Superior temporal gyrus (tissue), 1 donor: ENCODE results near the gene NAA25.

ENCODE experiments used
- DNase-seq: peaks from one replicate; pipeline ENCODE4 v3.0.0-alpha.2; 2016; ENCODE audit errors: extremely low spot score

NAA25 gene

GRCh38 chr12:112108202-112109079, at the start of gene NAA25:
NAA25 (minus strand) TSS chr12:112108783; CDS start chr12:112108773, 10 bp downstream.
- peak; percentile 94 for DNase-seq

DNA sequence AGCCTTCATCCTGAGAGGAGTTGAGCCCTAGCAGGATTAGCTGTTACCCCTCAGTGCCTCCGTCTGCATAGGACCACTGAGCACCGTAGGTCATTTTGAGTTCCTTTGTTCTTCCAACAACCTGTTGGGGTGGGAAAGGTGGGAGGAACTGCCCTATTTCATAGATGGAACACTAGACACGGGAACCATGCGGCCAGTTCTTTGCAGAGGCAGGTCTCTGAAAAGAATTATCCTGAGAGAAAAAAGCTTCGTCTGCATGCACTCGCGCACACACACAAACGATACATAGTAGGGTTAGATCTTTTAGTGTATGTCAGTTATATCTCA, 45.3 kb upstream of the NAA25 start:
- no peak for DNase-seq

DNA sequence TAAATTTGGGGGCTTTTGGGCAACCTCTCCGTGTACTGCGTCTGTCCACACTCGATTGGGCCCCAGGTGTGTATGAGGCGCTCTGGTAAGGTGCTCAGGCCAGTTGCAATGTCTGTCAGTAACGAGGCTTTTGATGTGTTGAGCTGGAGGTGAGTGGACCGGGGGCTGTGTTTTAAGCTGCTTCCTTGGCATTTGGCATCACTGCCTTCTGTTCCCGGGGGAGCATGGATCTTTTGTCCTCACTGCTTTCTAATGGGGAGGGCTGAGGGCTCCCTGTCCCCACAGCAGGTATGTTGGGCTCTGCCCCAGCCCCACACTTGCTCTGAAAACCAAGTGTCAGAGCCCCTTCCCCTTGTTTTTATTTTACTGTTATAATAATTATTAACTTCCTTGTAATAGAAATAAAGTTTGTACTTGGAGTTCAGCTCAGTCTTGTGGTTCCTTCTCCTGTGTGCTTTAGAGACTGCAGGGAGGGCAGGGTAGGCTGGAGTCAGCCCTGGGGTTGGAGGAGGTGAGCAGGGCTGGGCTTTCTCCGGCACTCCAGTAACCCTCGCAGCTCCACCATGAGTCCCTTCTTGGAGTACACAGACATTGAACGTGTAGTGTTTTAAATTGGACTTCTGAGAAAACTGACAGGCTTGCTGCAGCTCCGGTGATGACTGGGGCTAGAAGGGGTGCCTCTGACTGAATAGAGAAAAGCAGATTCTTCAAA, 44.8 kb upstream of the NAA25 start:
- no peak for DNase-seq

DNA sequence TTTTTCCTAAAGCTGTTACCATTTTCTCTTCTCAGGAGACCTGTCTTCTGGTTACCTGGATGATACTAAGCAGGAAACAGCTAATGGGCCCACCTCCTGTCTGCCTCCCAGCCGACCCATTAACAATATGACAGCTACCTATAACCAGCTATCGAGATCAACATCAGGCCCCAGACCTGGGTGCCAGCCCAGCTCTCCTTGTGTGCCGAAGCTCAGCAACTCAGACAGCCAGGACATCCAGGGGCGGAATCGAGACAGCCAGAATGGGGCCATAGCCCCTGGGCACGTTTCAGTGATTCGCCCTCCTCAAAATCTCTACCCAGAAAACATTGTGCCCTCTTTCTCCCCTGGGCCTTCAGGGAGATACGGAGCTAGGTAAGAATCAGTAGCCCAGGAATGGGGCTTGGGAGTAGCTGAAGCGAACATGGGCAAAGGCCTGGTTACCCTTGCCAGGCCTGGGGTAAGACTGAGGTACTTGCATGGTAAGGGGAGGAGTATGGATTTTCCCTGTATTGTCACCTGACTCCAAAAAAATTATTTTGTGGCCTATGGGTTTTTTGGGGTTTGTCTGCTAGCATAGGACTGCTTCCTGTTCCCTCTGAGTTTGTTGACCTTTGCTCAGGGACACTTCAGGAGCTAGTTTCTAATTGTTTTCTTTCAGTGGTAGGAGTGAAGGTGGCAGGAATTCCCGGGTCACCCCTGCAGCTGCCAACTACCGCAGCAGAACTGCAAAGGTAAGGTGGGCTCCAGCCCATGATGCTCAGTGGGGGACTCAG, 43.4 kb upstream of the NAA25 start:
- no peak for DNase-seq

- no peak for DNase-seq
Observed at GRCh38 chr12:112149596-112149995, 41.0 kb upstream of the NAA25 start.

DNA sequence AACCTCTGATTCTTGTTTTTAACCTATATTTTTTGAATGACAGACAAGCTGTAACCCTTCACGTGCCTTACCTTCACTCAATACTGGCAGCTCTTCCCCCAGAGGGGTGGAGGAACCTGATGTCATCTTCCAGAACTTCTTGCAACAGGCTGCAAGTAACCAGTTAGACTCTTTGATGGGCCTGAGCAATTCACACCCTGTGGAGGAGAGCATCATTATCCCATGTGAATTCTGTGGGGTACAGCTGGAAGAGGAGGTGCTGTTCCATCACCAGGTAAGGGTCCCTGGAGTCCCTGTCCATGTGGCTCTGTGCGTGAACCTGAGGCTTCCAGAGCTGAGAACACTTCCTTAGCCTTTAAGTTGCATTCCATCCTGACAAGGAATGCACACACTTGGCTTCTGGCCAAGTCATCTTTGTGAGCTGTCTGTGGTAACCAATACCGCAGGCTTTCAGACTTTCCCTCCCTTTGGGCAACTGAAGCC, 39.5 kb upstream of the NAA25 start:
- no peak for DNase-seq

- no peak for DNase-seq
Observed at GRCh38 chr12:112146123-112146522, 37.5 kb upstream of the NAA25 start.

DNA sequence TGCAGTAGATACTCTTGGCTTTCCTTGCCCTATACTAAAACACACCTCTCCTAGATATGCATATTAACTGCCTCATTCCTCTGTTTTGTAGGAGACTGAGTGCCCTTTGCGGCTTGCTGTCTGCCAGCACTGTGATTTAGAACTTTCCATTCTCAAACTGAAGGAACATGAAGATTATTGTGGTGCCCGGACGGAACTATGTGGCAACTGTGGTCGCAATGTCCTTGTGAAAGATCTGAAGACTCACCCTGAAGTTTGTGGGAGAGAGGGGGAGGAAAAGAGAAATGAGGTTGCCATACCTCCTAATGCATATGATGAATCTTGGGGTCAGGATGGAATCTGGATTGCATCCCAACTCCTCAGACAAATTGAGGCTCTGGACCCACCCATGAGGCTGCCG, 32.1 kb upstream of the NAA25 start:
- DNase-seq: no peak

- no peak for DNase-seq
Observed at GRCh38 chr12:112134731-112135130, 26.1 kb upstream of the NAA25 start.

DNA sequence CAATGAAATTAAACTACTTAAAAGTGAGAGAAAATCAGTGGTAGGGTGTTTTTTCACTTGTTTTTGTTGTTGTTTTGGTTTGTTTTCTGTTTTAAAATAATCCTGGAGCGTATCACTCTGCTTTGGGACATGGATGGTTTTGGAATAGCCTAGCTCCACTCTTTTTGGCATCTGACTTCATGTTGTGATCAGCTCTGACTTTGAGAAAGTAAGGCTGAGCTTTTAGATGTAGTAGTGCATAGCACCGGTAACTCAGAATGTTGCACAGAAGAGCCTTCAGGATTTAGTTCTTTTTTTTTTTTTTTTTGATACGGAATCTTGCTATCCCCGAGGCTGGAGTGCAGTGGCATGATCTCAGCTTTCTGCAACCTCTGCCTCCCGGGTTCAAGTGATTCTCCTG, 24.8 kb upstream of the NAA25 start:
- DNase-seq: no peak

- no peak for DNase-seq
Observed at GRCh38 chr12:112131686-112132085, 23.1 kb upstream of the NAA25 start.

GRCh38 chr12:112130441-112130998, 21.9 kb upstream of the NAA25 start:
- DNase-seq: peak; percentile 40

DNA sequence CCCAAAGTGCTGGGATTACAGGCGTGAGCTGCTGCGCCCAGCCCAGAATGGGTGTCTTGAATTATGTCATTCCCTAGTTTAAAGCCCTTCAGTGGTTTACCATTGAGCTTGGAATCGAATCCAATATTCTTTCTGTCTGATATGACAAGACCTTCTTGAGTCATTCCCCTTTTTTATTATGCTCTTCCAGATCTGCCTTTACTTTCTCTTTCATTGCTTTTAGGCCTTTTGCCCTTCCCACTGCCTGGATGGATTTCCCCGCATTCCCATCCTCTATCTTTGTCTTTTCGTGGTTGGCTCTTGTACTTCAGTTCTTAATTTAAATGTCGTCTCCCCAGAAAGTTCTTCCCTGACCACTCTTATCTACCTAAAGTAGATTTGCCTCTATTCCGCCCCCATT, 18.3 kb upstream of the NAA25 start:
- DNase-seq: no peak

DNA sequence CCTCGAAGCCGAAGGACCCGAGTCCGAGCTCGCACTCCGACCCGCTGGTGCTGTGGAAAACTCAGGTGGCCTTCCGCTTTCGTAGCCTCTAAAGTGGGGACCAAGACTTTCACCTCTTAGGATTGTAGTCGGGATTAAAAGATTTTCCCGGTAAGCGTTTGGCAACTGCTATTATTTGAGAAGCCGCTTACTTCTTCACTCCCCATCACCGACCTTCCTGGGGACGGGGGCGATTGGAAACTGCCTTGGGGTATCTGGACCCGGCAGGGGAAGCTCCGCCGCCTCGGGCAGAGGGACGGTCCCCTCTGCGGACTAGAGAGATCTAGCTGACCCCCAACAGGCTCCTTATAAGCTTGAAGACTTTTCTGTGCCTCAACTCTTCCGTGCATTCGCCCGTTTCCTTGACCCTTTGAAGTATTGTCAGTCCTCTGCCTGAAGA, 17.4 kb upstream of the NAA25 start:
- DNase-seq: no peak

DNA sequence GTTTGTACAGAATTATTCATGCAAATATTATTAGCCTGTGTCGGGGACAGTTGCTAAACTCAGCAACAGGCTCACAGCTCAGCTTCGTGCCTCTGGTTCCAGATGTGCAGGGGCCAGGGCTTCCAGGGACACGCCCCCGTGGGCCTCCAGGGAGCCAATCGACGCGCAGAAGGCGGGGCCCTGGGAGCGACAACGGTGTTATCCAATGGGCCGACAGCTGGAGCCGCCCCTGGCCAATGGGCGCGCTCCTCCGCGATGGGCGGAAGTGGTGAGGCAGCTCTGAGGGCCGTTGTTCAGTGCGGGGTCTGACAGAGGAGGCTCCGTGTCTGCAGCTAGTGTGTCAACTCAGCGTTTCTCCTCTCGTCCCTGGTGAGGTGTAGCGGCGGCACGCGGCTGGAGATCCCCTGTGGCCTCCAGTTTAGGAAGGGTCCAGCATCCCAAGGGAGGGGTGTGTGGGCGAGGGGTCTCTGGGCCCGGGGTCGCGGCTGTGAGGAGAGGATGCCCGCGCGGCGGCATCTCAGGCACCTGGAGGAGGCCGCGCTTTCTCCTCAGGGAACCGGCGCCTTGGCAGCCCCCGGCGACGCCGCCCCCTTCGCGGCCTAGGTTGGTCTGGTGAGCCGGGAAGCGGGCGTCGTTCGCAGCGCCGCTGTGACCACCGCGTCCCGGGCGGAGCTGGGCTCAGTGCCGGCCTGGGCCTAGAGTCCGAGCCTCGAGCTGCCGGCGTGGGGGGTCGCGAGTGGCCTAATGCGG, 16.8 kb upstream of the NAA25 start, which contains the start of gene TRAFD1:
TSS of gene TRAFD1 (plus strand) at position 311 of the 750 bp plus-strand sequence. CDS start 4,963 bp downstream, outside the sequence.
- DNase-seq: peak; percentile 98

GRCh38 chr12:112124918-112125249, 16.3 kb upstream of the NAA25 start:
- DNase-seq: no peak

DNA sequence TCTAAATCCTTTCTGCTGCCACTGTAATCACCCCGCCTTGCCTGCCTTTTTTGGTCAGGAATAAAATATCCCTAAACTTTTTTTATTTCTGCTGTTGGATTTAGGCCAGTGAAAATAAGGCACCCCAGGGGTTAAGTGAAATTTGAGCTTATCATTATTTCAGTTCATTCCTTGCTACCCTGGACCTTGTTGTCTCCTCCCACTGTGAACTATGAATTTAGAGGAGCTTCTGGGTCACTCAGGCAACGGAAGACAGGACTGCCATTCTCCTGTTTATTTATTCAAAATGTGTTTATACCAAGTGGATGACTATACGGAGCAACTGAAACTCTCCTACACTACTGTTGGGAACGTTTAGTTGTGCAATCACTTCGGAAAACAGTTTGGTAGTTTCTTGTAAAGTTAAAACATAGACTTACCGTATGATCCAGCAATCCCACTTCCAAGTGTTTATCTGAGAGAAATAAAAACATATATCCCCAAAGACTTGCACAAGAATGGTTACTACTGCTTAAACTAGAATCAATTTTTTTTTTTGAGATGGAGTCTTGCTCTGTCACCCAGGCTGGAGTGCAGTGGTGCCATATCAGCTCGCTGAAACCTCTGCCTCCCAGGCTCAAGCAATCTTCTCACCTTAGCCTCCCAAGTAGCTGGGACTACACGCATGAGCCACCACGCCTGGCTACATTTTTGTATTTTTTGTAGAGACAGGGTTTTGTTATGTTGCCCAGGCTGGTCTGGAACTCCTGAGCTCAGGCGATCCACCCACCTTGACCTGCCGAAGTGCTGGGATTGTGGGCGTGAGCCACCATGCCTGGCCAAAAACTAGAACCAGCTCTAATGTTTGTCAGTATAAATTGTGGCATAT, 14.5 kb upstream of the NAA25 start:
- DNase-seq: no peak

DNA sequence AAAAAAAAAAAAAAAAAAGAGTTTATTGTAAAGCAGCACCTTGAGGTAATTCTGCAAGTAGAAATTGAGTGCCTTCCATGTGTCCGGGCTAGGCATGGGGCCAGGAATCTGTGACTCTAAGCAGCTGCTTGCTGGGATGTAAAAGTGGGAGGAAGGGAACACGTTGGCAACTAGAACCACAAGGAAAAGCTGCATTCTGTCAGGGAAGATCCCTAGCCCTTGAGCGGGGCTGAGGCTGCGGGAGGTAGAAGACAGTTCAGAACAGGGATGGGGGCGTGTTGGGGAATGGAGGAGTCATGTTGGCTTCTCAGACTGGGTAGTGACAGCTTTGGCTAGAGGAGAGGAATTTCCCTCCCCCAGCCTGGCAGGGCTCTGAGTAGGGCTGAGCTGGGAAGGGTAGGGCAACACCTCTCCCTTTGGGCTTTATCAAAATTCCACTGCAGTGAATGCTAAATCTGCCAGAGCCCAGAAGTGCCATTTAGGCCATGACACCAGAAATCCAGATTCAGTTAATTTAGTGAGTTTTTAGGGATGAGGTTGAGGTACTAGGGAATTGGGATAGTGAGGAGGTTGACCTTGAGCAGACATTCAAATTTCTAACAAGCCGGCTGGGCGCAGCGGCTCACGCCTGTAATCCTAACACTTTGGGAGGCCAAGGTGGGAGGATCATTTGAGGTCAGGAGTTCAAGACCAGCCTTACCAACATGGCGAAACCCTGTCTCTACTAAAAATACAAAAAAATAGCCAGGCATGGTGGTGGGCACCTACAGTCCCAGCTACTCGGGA, 13.4 kb upstream of the NAA25 start:
- peak; percentile 64 for DNase-seq

GRCh38 chr12:112117685-112118084, 9.1 kb upstream of the NAA25 start:
- no peak for DNase-seq
